AG09309 (cell line): Measurements from ENCODE around the gene PEMT.

Experiments used
- DNase-seq: peaks from one replicate; pipeline ENCODE4 v3.0.0-alpha.2; 2010; ENCODE audit warnings: low read depth
- H3K4me3 ChIP-seq: 2 replicates; pipeline ENCODE4 v1.5.1; 2011; ENCODE audit warnings: mild to moderate bottlenecking, low read depth, low read length, moderate library complexity; ENCODE audit not compliant: control insufficient read depth
- CTCF ChIP-seq: IDR thresholded peaks from 2 replicates; pipeline ENCODE4 v1.5.1; 2011; ENCODE audit warnings: mild to moderate bottlenecking, low read depth, low read length, inconsistent platforms; ENCODE audit not compliant: insufficient read depth, control insufficient read depth; ENCODE audit errors: missing control alignments

PEMT gene

GRCh38 chr17:17553217-17554195, 38.0 kb downstream of the PEMT start:
- DNase-seq: no peak
- no peak for TF ChIP-seq CTCF
- H3K4me3 ChIP-seq: no peak overlapping the region

DNA sequence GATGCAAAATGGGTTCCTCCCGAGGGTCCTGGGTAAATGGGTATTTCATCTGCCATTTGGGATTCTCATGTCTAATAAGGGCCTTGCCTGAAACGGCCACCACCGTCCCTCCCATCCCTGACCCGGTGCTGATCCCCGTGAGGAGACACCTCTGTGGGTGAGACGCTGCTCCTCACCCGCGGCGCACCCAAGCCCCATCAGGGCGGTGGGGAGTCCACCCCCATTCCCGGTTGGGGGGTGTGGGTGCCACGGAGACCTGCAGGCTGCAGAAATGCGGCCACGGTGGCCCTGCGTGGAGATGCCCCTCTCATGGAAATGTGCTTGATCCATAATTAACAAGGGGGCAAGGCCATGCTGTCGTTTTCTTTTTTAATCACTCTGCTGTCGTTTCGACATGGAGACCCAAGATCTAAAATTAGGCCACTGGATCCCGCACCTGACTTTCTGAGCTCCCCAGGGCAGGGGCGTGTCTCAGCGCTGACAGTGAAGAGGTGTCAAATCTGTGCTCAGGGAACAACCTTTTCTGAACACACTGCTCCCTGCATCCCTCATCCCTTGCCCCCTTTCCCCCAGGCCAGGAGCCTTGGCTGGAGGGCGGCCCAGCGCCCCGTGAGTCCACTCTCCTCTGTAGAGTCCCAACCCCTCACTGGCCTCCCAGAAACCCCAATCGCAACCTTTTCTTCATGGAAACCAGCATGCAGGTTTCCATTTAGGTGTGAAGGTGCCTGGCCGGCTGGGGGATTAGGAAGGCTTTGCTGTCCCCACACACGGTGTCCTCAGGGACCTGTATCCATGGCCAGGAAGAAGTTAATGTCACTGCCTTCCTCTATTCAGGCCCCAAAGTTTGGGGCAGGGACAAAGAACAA, 38.9 kb downstream of the PEMT start:
- no peak for DNase-seq
- no peak overlapping the region for H3K4me3 ChIP-seq
- TF ChIP-seq CTCF: no peak

- H3K4me3 ChIP-seq: no peak overlapping the region
- no peak for TF ChIP-seq CTCF
- DNase-seq: no peak
Observed at GRCh38 chr17:17551361-17551760, 40.1 kb downstream of the PEMT start.

DNA sequence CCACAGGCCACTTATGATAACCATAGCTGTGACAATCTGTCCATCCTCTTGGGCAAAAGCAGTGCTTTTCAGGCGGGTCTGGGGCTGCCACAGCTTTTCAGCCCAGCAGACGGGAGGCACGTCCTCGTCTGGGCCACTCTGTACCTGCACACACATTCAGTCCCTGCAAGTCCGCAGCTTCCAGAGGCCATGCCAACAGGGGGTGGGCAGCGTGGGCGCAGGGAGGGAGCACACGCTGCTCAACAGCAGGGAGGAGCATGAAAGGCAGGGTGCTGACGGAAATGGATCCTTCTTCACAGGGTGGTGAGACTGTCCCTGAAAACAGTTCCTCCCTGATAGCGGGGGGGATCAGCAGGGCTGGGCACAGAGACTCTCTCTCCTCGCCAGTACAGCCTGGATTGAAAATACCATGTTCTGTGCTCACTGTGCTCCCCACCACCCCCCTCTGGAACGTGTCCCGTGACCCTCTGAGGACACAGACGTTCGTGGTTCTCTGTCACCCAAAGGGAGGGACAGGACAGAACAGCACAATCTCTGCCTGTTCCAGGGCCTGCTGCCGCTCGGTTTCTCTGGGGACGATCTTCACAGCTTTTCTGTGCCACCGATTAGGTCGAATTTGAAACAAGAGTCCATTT, 41.7 kb downstream of the PEMT start:
- TF ChIP-seq CTCF: no peak
- no peak overlapping the region for H3K4me3 ChIP-seq
- DNase-seq: no peak

DNA sequence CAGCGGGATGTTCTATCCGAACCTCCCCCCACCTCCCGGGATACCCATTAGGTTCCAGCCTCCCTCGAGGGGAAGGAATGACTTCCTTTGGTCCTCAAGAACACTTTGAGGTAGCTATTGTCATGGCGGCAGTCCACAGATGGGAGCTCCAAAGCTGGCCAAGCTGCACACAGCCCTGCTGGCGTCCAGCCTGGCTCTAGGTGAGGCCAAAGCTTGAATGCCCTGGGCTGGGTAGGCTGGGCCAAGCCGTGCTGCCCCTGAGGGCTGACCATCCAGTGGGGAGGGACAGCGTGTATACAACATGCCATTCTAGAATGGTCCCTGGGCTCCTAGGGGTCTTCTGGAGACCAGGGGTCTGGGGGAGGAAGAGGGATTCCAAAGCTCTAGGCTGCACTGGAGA, 43.5 kb downstream of the PEMT start:
- no peak overlapping the region for H3K4me3 ChIP-seq
- no peak for DNase-seq
- no peak for TF ChIP-seq CTCF

DNA sequence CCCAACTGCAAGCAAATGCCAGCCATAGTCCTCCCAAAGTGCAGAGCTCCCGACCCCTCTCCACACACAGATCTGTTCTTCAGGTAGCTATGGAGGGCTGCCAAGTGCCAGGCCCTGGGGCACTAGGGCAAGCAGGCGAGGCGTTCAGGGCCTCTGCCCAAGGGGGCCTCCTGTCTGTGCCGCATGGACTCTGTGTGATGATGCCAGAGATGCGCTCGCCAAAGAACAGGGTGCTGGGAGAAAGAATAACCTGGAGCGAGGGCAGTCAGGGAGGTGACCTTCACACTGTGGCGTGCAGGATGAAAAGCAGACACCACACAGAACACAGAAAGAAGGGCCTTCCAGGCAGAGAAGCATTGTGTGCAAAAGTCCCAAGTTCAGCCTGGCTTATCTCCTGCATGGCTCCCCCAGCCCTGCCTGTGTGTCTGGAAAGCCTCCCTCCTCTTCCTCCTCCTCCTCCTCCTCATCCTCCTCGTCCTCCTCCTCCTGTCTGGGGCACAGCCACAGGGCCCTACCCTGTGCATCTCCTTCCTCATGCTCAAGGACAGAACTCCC, 44.2 kb downstream of the PEMT start:
- TF ChIP-seq CTCF: no peak
- H3K4me3 ChIP-seq: no peak overlapping the region
- no peak for DNase-seq
